ENCODE data around the gene ANKS3. TPM values are rescaled to one million over a fixed set of nuclear protein-coding genes. Genes with fewer than 3 reads are reported as not detected.
A peak's percentile ranks its signal among the peaks of the same experiment; 100 is the strongest.

The ANKS3 gene
- total and polyA plus RNA-seq, 5 experiments from 2014 or later, result 4.3 to 37.0 (median 9.0) TPM

DNA sequence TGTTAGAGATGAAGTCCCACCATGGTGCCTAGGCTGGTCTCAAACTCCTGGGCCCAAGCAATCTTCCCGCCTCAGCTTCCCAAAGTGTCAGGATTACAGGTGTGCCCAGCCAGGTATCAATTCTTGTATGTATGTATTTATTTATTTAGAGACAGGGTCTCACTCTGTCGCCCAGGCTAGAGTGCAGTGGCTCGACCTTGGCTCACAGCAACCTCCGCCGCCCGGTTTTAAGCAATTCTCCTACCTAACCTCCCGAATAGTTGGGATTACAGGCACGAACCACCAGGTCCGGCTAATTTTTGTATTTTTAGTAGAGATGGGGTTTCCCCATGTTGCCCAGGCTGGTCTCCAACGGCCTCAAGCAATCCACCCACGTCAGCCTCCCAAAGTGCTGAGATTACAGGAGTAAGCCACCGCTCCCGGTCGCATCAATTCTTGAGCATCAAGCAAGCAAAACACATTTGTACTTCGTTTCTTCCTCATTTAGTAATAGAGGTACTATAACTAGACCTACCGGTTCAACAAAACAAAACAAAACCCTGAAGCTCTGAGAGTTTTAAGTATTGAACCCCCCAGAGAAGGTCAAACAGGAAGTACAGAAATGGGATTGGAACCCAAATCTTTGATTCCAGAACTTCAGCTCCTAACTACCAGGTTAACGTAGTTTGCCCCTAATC is 33.9 kb upstream of the ANKS3 start:
- Mint-ChIP-seq H3K9me3 (no peaks in the 10 kb centered on the region), H3K27ac (peak overlapping the region; percentile 79 to 96 (median 94)), H3K4me1 (peaks cover 15 to 40% (median 30%) of the 10 kb centered on the region in 4 donors), H3K27me3 (no peaks in the 10 kb centered on the region), H3K36me3 (peaks cover 0 to 16% (median 0%) of the 10 kb centered on the region in 3 donors), H3K4me3 (peak overlapping the region; percentile 88 to 95 (median 92))
- DNase-seq, result peak in 1 of 10 donors; percentile 7
- no peak for ATAC-seq
- POLR2A ChIA-PET, result interaction anchor here (0.9 to 5.8 kb wide), 10 partner anchors 21 to 151 kb away, joined by 3 to 60 read pairs (median 4); partner anchors contain the start of genes ANKS3, DNAAF8, NUDT16L1 and ROGDI

GRCh38 chr16:4766875-4767628 is 33.0 kb upstream of the ANKS3 start, which contains the start of gene ZNF500:
ZNF500 (minus strand) TSS chr16:4767162; CDS start chr16:4765978, 1,184 bp downstream.
- DNase-seq (peak; percentile 88 to 97 (median 94)), ATAC-seq (peak; percentile 86 to 94)
- peak within 1 kb of the TSS; percentile 86 to 96 (median 94) for H3K27ac Mint-ChIP-seq
- no peaks in the 10 kb centered on the region for H3K9me3 Mint-ChIP-seq
- H3K4me3 Mint-ChIP-seq, result peak within 1 kb of the TSS; percentile 88 to 95 (median 92)
- peaks cover 16 to 48% (median 34%) of the 10 kb centered on the region in 4 donors for H3K4me1 Mint-ChIP-seq
- peaks cover 0 to 26% (median 0%) of the 10 kb centered on the region in 3 donors for H3K36me3 Mint-ChIP-seq
- POLR2A ChIA-PET, result interaction anchor here (1.5 to 5.8 kb wide), 7 partner anchors 19 to 150 kb away, joined by 3 to 60 read pairs (median 4); partner anchors contain the start of genes ANKS3, DNAAF8 and ROGDI
- no peaks in the 10 kb centered on the region for H3K27me3 Mint-ChIP-seq

GRCh38 chr16:4765511-4766474 is 31.7 kb upstream of the ANKS3 start:
- Mint-ChIP-seq H3K9me3 (no peaks in the 10 kb centered on the region), H3K27ac (peak overlapping the region; percentile 85 to 95 (median 90)), H3K4me1 (peaks cover 16 to 49% (median 34%) of the 10 kb centered on the region in 4 donors), H3K4me3 (peak overlapping the region; percentile 84 to 91 (median 87)), H3K36me3 (peaks cover 0 to 35% (median 2%) of the 10 kb centered on the region in 3 donors), H3K27me3 (no peaks in the 10 kb centered on the region)
- DNase-seq (no peak), ATAC-seq (no peak)
- POLR2A ChIA-PET, result interaction anchor here (0.6 to 5.8 kb wide), 9 partner anchors 15 to 149 kb away, joined by 3 to 60 read pairs (median 4); partner anchors contain the start of genes ANKS3, DNAAF8 and ROGDI

DNA sequence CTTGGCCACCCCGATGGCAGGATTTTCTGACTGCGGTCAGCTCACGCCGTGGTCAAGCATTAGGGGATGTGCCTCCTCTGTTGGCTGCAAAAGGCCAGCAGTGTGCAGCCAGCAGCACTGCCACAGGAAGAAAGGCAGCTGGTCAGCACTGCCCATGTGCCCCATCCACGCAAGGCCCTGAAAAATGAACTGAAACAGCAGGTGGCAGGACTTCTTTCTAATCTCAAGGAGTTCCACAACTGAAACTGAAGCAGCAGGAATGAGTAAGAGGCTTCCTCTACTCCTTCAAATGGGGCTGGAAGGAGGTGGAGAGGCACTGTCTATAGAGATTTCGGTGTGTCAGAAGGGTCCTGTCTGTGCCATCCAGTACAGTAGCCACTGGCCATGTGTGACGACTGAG is 29.7 kb upstream of the ANKS3 start:
- DNase-seq (no peak), ATAC-seq (no peak)
- POLR2A ChIA-PET, result no interaction called here
- Mint-ChIP-seq H3K4me3 (peak overlapping the region in 1 of 10 donors; percentile 14), H3K27ac (peak overlapping the region in 3 of 10 donors; percentile 15 to 27 (median 18)), H3K36me3 (peaks cover 0 to 55% (median 2%) of the 10 kb centered on the region in 3 donors), H3K9me3 (no peaks in the 10 kb centered on the region), H3K27me3 (no peaks in the 10 kb centered on the region), H3K4me1 (peaks cover 18 to 43% (median 30%) of the 10 kb centered on the region in 4 donors)

DNA sequence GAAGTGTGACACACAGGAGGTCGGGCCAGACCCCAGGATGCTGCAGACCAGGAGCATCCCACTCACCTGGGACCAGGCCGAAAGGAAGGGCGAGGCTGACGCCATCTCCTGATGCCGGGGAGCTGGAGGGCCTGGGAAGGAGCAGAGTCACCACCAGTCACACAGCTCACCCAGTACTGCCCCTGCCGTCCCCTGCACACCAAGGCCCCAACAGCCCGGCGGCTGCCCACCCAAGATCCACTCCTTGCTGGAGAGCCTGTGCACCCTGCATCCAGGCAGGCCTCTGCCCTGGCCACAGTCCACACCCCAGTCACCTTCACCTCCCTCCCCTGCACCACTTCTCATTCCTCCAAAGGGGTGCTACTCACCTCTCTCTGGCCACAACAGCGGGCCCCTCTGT is 28.1 kb upstream of the ANKS3 start:
- peaks cover 13 to 32% (median 18%) of the 10 kb centered on the region in 4 donors for H3K4me1 Mint-ChIP-seq
- peak overlapping the region in 1 of 10 donors; percentile 62 for H3K27ac Mint-ChIP-seq
- no peak overlapping the region for H3K4me3 Mint-ChIP-seq
- H3K27me3 Mint-ChIP-seq, result no peaks in the 10 kb centered on the region
- no peaks in the 10 kb centered on the region for H3K9me3 Mint-ChIP-seq
- no peak for ATAC-seq
- POLR2A ChIA-PET, result interaction anchor here (1.6 kb wide), 1 partner anchor 28 kb away, joined by 4 read pairs; the partner anchor contains the start of genes ANKS3 and DNAAF8
- peaks cover 0 to 69% (median 2%) of the 10 kb centered on the region in 3 donors for H3K36me3 Mint-ChIP-seq
- no peak for DNase-seq

DNA sequence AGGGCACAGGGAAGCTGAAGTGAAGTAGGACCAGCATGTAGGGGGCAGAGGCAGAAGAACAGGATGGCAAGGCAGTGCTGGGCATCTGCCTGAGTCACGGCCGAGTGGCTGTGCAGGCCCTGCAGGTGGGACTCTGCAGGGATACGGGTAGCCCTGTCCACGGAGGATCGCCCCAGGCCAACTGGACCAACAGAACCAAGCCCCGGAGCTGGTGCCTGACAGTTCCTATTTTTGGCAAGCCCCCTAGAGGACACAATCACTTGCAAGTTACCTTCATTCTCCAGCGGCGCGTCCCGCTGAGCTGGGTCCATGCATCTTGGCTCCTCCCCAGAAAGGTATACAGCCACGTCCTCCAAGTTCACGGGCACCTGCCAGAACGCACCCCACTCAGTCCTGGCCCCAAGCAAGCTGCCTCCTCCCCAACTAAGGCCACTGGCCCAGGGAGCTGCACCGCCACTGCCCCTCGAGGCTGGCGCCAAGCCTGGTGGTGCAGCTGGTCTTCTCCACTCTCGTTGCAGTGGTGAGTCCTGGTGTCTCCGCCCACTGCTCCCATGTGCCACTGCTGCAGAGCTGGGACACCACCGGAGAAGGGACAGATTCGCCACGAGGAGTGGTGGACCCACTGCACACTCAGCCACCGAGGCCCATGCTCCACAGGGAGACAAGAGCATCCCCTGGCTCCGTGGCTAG is 26.3 kb upstream of the ANKS3 start:
- Mint-ChIP-seq H3K4me3 (no peak overlapping the region), H3K36me3 (peaks cover 0 to 86% (median 9%) of the 10 kb centered on the region in 3 donors), H3K9me3 (no peaks in the 10 kb centered on the region), H3K27ac (peak overlapping the region in 3 of 10 donors; percentile 35 to 79 (median 67)), H3K4me1 (peaks cover 4 to 19% (median 8%) of the 10 kb centered on the region in 4 donors), H3K27me3 (no peaks in the 10 kb centered on the region)
- no peak for ATAC-seq
- POLR2A ChIA-PET, result interaction anchor here (0.9 kb wide), 1 partner anchor 66 kb away, joined by 3 read pairs; no protein-coding TSS in a partner anchor
- DNase-seq, result no peak

- no peak overlapping the region for H3K27ac Mint-ChIP-seq
- H3K4me1 Mint-ChIP-seq, result peaks cover 0 to 5% (median 0%) of the 10 kb centered on the region in 4 donors
- no peaks in the 10 kb centered on the region for H3K9me3 Mint-ChIP-seq
- ATAC-seq (no peak), DNase-seq (no peak)
- no peak overlapping the region for H3K4me3 Mint-ChIP-seq
- peaks cover 0 to 81% (median 12%) of the 10 kb centered on the region in 3 donors for H3K36me3 Mint-ChIP-seq
- H3K27me3 Mint-ChIP-seq, result no peaks in the 10 kb centered on the region
- POLR2A ChIA-PET, result no interaction called here
Measured at GRCh38 chr16:4755687-4756086, 21.6 kb upstream of the ANKS3 start.

DNA sequence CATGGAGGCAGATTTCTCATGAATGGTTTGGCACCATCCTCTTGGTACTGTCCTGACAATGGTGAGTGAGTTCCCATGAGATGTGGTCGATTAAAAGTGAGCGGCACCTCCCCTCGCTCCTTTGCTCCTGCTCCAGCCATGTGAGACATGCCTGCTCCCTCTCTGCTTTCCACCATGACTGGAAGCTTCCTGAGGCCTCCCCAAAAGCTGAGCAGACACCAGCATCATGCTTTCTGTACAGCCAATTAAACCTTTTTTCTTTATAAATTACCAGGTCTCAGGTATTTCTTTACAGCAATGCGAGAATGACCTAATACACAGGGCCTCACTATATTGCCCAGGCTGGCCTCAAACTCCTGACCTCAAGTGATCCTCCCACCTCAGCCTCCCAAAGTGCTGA is 20.8 kb upstream of the ANKS3 start:
- no peaks in the 10 kb centered on the region for H3K27me3 Mint-ChIP-seq
- POLR2A ChIA-PET, result no interaction called here
- ATAC-seq, result no peak

DNA sequence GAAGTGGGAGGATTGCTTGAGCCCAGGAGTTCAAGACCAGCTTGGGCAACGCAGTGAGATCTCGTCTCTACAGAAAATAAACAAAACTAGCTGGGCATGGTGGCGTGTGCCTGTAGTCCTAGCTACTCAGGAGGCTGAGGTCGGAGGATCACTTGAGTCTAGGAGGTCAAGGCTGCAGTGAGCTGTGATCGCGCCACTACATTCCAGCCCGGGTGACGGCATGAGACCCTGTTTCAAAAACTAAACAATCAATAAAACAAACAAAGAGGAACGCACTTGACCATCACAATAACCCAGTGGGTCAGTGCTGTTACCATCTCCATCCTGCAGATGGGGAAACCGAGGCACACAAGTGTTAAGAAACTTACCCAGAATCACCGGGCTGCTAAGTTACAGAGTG is 19.2 kb upstream of the ANKS3 start:
- no peaks in the 10 kb centered on the region for H3K27me3 Mint-ChIP-seq
- H3K9me3 Mint-ChIP-seq, result no peaks in the 10 kb centered on the region
- H3K4me3 Mint-ChIP-seq, result no peak overlapping the region
- H3K36me3 Mint-ChIP-seq, result peaks cover 0 to 63% (median 12%) of the 10 kb centered on the region in 3 donors
- no peak for ATAC-seq
- H3K27ac Mint-ChIP-seq, result peak overlapping the region in 1 of 10 donors; percentile 49
- DNase-seq, result no peak
- POLR2A ChIA-PET, result no interaction called here
- H3K4me1 Mint-ChIP-seq, result peaks cover 0 to 6% (median 3%) of the 10 kb centered on the region in 4 donors

More for the DNA sequence above, 20.8 kb upstream of the ANKS3 start:
- Mint-ChIP-seq H3K4me1 (peaks cover 0 to 3% (median 0%) of the 10 kb centered on the region in 4 donors), H3K36me3 (peaks cover 0 to 80% (median 12%) of the 10 kb centered on the region in 3 donors), H3K9me3 (no peaks in the 10 kb centered on the region), H3K27ac (no peak overlapping the region), H3K4me3 (no peak overlapping the region)
- no peak for DNase-seq

DNA sequence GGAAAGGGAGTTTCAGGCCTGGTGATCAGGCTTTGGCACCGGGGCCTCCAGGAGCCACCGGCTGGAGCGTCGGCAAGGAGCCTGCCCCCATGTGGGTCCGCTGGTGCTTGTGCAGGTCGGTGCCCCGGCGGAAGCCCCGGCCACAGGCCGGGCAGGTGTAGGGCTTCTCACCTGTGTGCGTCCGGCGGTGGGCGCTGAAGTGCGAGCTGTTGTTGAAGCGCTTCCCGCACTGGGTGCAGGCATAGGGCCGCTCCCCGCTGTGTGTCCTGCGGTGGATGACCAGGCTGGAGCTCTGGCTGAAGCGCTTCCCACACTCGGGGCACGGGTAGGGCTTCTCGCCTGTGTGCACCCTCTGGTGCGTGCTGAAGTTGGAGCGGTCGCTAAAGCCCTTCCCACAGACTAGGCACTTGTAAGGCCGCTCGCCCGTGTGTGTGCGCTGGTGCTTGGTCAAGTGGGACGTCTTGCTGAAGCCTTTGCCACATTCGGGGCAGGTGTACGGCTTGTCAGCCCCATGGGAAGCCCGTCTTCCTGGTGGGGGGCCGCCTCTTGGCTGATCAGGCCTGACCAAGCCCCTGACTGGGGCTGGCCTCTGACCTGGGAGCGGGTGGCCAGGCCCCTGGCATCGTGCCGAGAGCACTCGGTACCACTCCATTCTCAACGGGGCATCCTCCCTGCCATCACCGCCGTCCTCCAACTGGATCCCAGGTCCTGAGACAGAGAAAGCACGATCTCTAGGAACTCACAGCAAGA is 18.5 kb upstream of the ANKS3 start:
- Mint-ChIP-seq H3K27ac (peak overlapping the region in 1 of 10 donors; percentile 21), H3K9me3 (no peaks in the 10 kb centered on the region), H3K36me3 (peaks cover 0 to 56% (median 12%) of the 10 kb centered on the region in 3 donors), H3K4me3 (no peak overlapping the region), H3K4me1 (peaks cover 3 to 13% (median 8%) of the 10 kb centered on the region in 4 donors), H3K27me3 (no peaks in the 10 kb centered on the region)
- ATAC-seq (no peak), DNase-seq (no peak)
- POLR2A ChIA-PET, result interaction anchor here (0.6 to 1.3 kb wide), 2 partner anchors 18 to 333 kb away, joined by 4 read pairs; partner anchors contain the start of gene DNAAF8

Data from naive thymus-derived CD8-positive, alpha-beta T cell (primary cell).